Measurements from ENCODE around the gene PPARD. TPM values are rescaled to one million over a fixed set of nuclear protein-coding genes. Genes with fewer than 3 reads are reported as not detected.
"Not testable (repeated sequence)": the region's sequence is repeated elsewhere in the genome, so short reads cannot be mapped to it uniquely, and the experiment has no call there.

Gene PPARD
- polyA plus RNA-seq, 1 experiment, result 40.9 TPM

GRCh38 chr6:35299674-35300073 lies 42.7 kb upstream of the PPARD start:
- Histone ChIP-seq H3K27me3 (ENCODE audit: control insufficient read depth, insufficient read depth, low read length) (no peaks in the 10 kb centered on the region), H3K4me3 (ENCODE audit: low read depth, low read length) (no peak overlapping the region), H3K36me3 (ENCODE audit: control insufficient read depth, insufficient read depth, low read length) (peaks cover 6% of the 10 kb centered on the region)
- ChIA-PET POLR2A (no interaction called here), CTCF (interaction anchor here (1.0 kb wide), 1 partner anchor 29 kb away, joined by 7 read pairs; no protein-coding TSS in a partner anchor)
- TF ChIP-seq CTCF (IDR thresholded peaks at IDR 0.05; ENCODE audit: insufficient read depth, low read depth, low read length), result no peak
- no peak for DNase-seq (ENCODE audit: low read depth)

- ChIA-PET CTCF (interaction anchor here (1.3 to 1.5 kb wide), 3 partner anchors 17 to 167 kb away, joined by 3 to 5 read pairs (median 4); partner anchors contain the start of gene RPL10A), POLR2A (no interaction called here)
- TF ChIP-seq CTCF (IDR thresholded peaks at IDR 0.05; ENCODE audit: insufficient read depth, low read depth, low read length), result no peak
- no peaks in the 10 kb centered on the region for H3K27me3 ChIP-seq (ENCODE audit: control insufficient read depth, insufficient read depth, low read length)
- no peak overlapping the region for H3K4me3 ChIP-seq (ENCODE audit: low read depth, low read length)
- H3K36me3 ChIP-seq (ENCODE audit: control insufficient read depth, insufficient read depth, low read length), result peaks cover 3% of the 10 kb centered on the region; the same call in 1 of the 2 replicates
- no peak for DNase-seq (ENCODE audit: low read depth)
Measured at GRCh38 chr6:35300848-35301247, 41.5 kb upstream of the PPARD start.

- ChIA-PET CTCF (interaction anchor here (1.0 to 1.5 kb wide), 4 partner anchors 9 to 147 kb away, joined by 3 to 6 read pairs (median 3); no protein-coding TSS in a partner anchor), POLR2A (no interaction called here)
- no peak for TF ChIP-seq CTCF (IDR thresholded peaks at IDR 0.05; ENCODE audit: insufficient read depth, low read depth, low read length)
- Histone ChIP-seq H3K27me3 (ENCODE audit: control insufficient read depth, insufficient read depth, low read length) (no peaks in the 10 kb centered on the region), H3K4me3 (ENCODE audit: low read depth, low read length) (no peak overlapping the region), H3K36me3 (ENCODE audit: control insufficient read depth, insufficient read depth, low read length) (peaks cover 1% of the 10 kb centered on the region; the same call in 1 of the 2 replicates)
- DNase-seq (ENCODE audit: low read depth), result no peak
Measured at GRCh38 chr6:35302604-35303241, 39.6 kb upstream of the PPARD start.

GRCh38 chr6:35304299-35304698 lies 38.1 kb upstream of the PPARD start:
- ChIA-PET CTCF (interaction anchor here (1.5 kb wide), 1 partner anchor 21 kb away, joined by 3 read pairs; no protein-coding TSS in a partner anchor), POLR2A (no interaction called here)
- H3K27me3 ChIP-seq (ENCODE audit: control insufficient read depth, insufficient read depth, low read length), result no peaks in the 10 kb centered on the region
- H3K4me3 ChIP-seq (ENCODE audit: low read depth, low read length), result no peak overlapping the region
- no peak for DNase-seq (ENCODE audit: low read depth)
- no peaks in the 10 kb centered on the region for H3K36me3 ChIP-seq (ENCODE audit: control insufficient read depth, insufficient read depth, low read length)
- no peak for TF ChIP-seq CTCF (IDR thresholded peaks at IDR 0.05; ENCODE audit: insufficient read depth, low read depth, low read length)

GRCh38 chr6:35305117-35305516 lies 37.2 kb upstream of the PPARD start:
- Histone ChIP-seq H3K27me3 (ENCODE audit: control insufficient read depth, insufficient read depth, low read length) (no peaks in the 10 kb centered on the region), H3K4me3 (ENCODE audit: low read depth, low read length) (no peak overlapping the region), H3K36me3 (ENCODE audit: control insufficient read depth, insufficient read depth, low read length) (no peaks in the 10 kb centered on the region)
- TF ChIP-seq CTCF (IDR thresholded peaks at IDR 0.05; ENCODE audit: insufficient read depth, low read depth, low read length), result no peak
- no peak for DNase-seq (ENCODE audit: low read depth)
- CTCF ChIA-PET, result interaction anchor here (1.6 kb wide), 1 partner anchor 11 kb away, joined by 4 read pairs; no protein-coding TSS in a partner anchor
- POLR2A ChIA-PET, result no interaction called here

GRCh38 chr6:35307138-35307537 lies 35.2 kb upstream of the PPARD start:
- DNase-seq (ENCODE audit: low read depth); H3K27me3 ChIP-seq (ENCODE audit: control insufficient read depth, insufficient read depth, low read length); CTCF ChIA-PET; H3K4me3 ChIP-seq (ENCODE audit: low read depth, low read length); POLR2A ChIA-PET; H3K36me3 ChIP-seq (ENCODE audit: control insufficient read depth, insufficient read depth, low read length): not testable (repeated sequence)

GRCh38 chr6:35308543-35308942 lies 33.8 kb upstream of the PPARD start:
- POLR2A ChIA-PET; DNase-seq (ENCODE audit: low read depth); H3K36me3 ChIP-seq (ENCODE audit: control insufficient read depth, insufficient read depth, low read length); H3K27me3 ChIP-seq (ENCODE audit: control insufficient read depth, insufficient read depth, low read length); H3K4me3 ChIP-seq (ENCODE audit: low read depth, low read length): not testable (repeated sequence)
- CTCF ChIA-PET, result interaction anchor here (1.5 to 2.2 kb wide), 2 partner anchors 10 to 17 kb away, joined by 6 read pairs; partner anchors contain the start of gene DEF6

Data from BJ (cell line).